NCI-H2196 treated with DMSO at 0.1 percent for 48 hours (cell line): ENCODE measurements around the gene USP6.
A peak's percentile ranks its signal among the peaks of the same experiment; 100 is the strongest.
"Not testable (repeated sequence)": the region's sequence is repeated elsewhere in the genome, so short reads cannot be mapped to it uniquely, and the experiment has no call there.

Experiments
- DNase-seq: peaks from one replicate; lab custom pipeline; 2025; ENCODE audit not compliant: unreplicated experiment; lab: John Stamatoyannopoulos, UW

USP6 gene

GRCh38 chr17:5183410-5183793 lies 67.6 kb downstream of the USP6 start:
- DNase-seq: no peak

- no peak for DNase-seq
Observed at GRCh38 chr17:5184288-5184687, 68.5 kb downstream of the USP6 start.

GRCh38 chr17:5191541-5192417 lies 75.9 kb downstream of the USP6 start, which contains the start of gene ZNF594:
Gene ZNF594, minus strand, starts transcription at chr17:5191868. Its CDS starts 7,612 bp downstream, at chr17:5184256.
- DNase-seq: peak; percentile 77

GRCh38 chr17:5194346-5194745 lies 78.5 kb downstream of the USP6 start:
- DNase-seq: no peak

GRCh38 chr17:5198472-5198871 lies 82.6 kb downstream of the USP6 start:
- no peak for DNase-seq

GRCh38 chr17:5200360-5200759 lies 84.5 kb downstream of the USP6 start:
- no peak for DNase-seq

GRCh38 chr17:5201011-5201410 lies 85.2 kb downstream of the USP6 start:
- DNase-seq: no peak

GRCh38 chr17:5203178-5203907 lies 87.5 kb downstream of the USP6 start:
- DNase-seq: no peak

- no peak for DNase-seq
Observed at GRCh38 chr17:5203908-5204294, 88.1 kb downstream of the USP6 start.

- no peak for DNase-seq
Observed at GRCh38 chr17:5209396-5209795, 93.6 kb downstream of the USP6 start.

- DNase-seq: no peak
Observed at GRCh38 chr17:5210091-5210490, 94.3 kb downstream of the USP6 start.

- no peak for DNase-seq
Observed at GRCh38 chr17:5210614-5211252, 94.9 kb downstream of the USP6 start.

- DNase-seq: no peak
Observed at GRCh38 chr17:5211458-5211857, 95.6 kb downstream of the USP6 start.

GRCh38 chr17:5217562-5217961 lies 101.7 kb downstream of the USP6 start:
- not testable (repeated sequence) for DNase-seq

GRCh38 chr17:5219536-5219935 lies 103.7 kb downstream of the USP6 start:
- DNase-seq: no peak

GRCh38 chr17:5220074-5220473 lies 104.2 kb downstream of the USP6 start:
- no peak for DNase-seq

GRCh38 chr17:5221912-5222311 lies 106.1 kb downstream of the USP6 start:
- DNase-seq: not testable (repeated sequence)
